Hypothalamus (tissue), 51 donors: ENCODE results near the gene NGFR.

Experiments
- DNase-seq, 51 donors: peaks; one replicate each; lab custom pipeline; 2025; lab: John Stamatoyannopoulos, UW

The NGFR gene

DNA sequence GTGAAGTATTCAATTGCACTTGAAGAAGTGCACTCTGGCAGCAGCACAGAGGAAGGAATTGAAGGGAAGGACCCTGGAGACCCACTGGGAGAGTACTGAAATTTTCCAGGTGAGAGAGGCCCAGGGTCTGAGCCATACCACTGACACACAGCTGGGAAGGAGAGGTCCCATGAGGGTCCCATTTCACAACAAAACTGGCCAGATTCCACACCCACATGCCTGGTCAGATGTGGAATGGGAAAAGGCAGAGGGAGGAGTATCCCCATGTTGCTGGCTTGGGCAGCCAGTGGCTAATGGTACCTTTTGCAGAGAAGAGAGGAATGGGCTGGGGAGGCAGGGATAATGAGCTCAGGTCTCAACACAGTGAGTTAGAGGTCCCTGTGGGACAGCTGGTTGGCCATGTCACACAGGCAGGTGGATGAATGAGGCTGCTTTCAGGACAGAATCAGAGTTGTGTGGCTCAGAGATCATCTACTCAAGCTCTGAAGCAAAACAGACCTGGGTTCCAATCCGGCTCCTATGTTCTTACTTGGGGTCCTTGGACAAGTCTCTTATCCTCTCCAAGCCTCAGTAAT lies 26.2 kb upstream of the NGFR start:
- DNase-seq, result no peak

- DNase-seq, result peak in 18 of 51 donors; percentile 4 to 62 (median 25)
These were observed 25.0 kb upstream of the NGFR start for GRCh38 chr17:49469831-49470810.

DNA sequence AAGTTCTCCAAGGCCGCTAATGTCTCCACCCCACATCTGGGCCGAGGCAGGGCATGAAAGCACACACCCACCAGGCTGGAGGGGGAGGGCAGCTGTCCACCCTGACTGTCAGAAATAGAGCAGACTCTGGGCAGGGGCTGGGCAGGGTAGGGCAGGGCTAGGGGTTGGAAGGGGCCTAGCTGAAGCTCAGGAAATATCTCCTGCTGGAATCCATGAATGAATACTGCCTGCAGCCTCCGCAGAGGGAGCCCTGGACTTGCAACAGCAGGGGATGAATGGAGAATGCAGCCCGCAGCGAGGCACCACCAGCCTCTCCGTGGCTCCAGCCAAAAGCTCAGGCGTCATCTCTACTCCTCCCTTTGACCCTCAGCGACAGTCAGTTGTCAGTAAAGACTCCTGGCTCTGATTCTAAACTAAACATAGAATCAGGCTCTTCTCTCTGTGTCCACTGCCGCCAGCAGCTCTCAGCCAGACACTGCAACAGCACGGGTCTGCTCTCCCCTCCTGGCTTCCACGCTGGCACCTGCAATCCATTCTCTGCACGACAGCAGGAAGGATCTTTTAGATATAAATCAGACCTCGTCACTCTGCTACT lies 23.9 kb upstream of the NGFR start:
- DNase-seq, result peak in 39 of 51 donors; percentile 7 to 71 (median 35)

- no peak for DNase-seq
These were observed 23.3 kb upstream of the NGFR start for GRCh38 chr17:49471769-49472168.

GRCh38 chr17:49472527-49472926 lies 22.6 kb upstream of the NGFR start:
- DNase-seq, result no peak

DNA sequence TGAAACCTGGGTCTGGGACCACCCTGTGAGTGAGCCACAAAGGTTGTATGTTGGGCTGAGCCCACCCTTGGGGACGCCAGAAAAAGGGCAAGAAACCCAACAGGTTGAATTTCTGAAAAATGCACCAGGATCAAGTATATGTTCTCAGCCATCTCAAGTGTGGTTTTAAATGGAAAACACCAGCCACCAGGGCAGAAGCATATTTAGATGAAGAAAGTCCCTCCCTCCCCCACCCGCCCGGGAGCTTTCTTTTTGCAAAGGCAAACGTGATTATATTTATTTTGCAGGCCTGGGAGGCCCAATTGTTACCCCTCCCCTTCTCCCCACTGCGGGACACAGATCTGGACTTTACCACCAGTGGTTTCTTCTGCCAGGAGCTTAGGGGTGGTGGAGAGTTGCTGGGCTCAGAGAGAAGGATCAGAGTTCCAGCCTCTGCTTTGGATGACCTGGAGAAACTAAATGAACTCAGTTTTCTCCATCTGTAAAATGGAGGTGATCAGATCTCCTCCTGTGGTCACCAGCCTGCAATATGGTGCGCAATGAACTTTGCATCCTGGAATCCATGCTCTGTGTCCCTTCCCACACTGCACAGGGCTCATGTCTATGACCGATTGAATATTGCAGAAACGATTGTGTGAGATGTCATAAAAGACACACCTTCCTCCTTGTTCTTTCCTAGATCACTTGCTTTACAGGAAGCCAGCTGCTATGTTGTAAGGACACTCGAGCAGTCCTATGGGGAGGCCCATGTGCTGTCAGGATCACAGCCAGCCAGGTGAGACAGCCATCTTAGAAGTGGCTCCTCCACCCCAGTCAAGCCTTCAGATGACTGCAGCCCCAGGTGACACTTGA lies 21.0 kb upstream of the NGFR start:
- no peak for DNase-seq

GRCh38 chr17:49477709-49478108 lies 17.4 kb upstream of the NGFR start:
- DNase-seq, result no peak

DNA sequence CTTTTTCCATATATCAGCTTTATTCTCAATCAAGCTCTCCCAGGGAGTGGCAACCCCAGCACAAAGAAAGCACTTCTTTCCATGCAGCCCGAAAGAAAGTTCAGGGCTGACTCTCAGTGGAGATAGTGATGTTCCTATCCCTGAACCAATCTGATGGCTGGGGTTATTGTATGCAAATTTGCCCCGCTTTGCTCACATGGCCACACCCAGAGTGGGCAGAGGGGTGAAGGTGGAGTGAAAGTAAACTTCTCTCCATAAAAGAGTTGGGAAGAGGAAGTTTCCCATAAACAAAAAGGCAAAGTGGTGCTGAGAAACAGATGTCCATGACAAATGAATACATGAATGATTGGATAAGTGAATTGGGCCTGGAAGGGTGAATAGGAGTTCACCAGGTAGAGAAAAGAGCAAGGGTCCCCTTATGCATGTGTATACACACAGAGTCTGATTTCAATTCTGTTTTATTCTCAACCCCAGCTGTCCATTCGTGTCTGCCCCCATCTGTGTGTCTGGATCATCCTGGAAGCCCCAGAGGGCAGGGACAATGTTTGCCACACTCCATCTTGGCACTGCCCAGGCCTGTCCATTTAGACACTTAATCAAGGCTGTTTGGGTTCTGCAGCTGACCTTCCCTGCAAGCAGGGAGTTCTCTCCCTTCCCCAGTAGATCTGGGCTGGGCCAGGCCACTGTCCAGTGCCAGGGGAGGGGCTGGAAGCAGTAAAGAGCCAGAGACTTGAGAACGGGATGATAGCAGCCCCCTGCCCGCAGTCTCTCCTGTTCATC lies 14.1 kb upstream of the NGFR start:
- no peak for DNase-seq

GRCh38 chr17:49482144-49482817 lies 12.8 kb upstream of the NGFR start:
- peak in 5 of 51 donors; percentile 9 to 25 (median 14) for DNase-seq

GRCh38 chr17:49483599-49484509 lies 11.2 kb upstream of the NGFR start:
- no peak for DNase-seq

DNA sequence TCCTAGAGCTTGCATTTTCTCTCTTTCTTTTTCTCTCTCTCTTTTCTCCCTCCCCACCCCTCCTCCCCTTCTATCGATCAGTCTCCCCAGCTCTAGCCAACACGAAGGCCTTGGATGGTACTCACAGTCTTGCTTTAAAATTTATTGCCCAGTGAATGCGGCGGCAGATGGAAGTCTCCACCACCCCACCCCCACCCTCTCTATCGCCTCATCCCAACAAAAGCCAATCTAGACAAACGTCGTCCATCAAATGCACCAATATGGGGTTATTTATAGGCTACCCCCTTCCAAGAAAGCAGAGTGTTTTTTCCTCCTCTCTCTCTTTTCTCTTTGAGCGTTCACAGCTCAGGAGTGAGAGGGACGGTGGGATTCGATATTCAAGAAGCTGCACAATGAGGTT lies 10.5 kb upstream of the NGFR start:
- DNase-seq, result no peak

DNA sequence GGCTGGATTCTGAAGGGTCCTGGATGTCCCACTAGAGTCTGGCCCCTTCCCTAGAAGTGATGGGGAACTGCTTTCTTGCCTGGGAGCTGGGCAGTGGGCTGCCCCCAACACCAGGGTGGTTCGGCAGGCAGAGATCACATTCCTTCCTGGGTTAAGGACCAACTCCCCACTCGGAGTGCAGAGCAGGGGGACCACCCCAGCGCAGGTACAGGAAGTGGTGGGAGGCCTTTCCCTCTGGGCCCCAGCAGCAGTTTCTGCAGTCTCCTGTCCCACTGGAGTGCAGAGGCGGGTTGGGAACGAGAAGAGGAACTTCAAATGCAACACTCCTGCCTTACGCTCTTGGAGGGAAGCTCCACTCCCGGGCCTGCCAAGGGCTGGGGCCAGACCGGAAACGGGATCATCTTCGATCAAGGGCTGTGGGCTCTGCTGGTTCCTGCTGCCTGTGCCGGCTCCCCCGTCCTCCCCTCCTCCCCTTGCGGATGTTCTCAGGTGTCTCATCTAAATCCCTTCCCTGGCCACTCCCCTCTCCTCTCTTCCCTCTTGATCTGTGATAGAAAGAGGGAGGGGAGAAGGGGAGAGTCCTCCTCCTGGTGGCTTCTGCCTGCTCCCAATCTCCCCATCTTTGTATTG lies 9.0 kb upstream of the NGFR start:
- no peak for DNase-seq

DNA sequence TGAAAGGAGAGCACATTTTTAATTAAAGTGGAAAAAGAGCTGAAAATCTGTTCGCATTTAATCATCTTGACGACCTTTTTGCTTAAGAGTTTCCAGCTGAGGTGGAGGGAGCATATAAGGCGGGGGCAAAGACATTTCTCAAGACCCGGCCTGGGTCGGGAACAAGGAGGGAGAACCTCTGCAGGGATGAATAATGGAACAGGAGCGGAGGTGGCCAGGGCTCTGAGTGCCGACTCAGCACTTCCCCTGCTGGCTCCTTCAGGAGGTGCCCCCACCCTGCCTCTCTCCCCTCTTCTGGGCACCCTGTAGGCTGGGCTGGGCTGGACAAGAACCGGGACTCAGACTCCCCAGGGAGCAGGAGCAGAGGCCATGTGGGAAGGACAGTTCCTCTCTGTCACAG lies 7.9 kb upstream of the NGFR start:
- DNase-seq, result no peak

DNA sequence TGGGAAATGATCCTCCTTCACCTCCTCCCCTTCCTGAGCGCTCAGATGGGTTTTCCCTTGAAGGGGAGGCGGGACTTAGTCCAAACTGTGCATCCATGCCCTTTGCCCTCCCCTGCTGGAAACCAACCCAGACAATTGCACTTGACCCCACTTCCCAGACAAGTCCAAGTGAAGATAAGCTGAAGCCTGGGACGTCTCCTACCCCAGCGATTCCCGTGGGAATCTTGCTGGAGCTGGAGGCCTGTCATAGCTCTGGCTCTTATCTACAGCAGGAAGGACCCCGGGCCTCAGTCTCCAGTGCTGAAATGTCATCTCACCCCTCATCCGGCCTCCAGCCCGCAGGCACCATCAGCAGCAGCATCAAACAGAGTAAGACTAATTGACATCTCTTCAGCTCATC lies 6.5 kb upstream of the NGFR start:
- DNase-seq, result no peak

- no peak for DNase-seq
These were observed 5.7 kb upstream of the NGFR start for GRCh38 chr17:49489348-49489747.

DNA sequence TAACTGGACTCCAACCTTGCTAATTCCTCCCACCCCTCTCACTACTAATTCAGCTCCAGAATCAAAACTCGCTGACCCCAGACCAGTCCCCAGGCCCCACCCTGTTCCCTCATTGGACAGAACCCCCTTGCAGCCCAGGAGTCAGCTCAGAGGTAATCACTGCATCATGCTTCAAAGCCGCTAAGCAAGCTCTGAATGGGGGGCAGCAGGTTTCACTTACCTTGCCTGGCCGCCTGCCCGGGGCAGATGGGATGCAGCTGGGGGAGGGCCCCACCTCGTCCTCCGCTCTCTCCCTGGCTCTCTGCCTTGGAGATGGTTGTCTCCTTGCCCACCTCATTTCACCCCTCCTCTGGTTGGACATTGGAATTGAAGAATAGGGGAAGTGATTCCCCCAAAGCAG lies 4.8 kb upstream of the NGFR start:
- DNase-seq, result no peak

- no peak for DNase-seq
These were observed 3.8 kb upstream of the NGFR start for GRCh38 chr17:49491192-49491769.
